Esophagus squamous epithelium (tissue), 5 donors: ENCODE measurements around the gene PADI1. TPM values are rescaled to one million over a fixed set of nuclear protein-coding genes. Genes with fewer than 3 reads are reported as not detected.

Experiments used
- DNase-seq: peaks from one replicate; lab custom pipeline; 2025; lab: John Stamatoyannopoulos, UW
- H3K27ac ChIP-seq, 4 donors: fragments of 200-600 bp; sonication (generic); one replicate each; pipeline ENCODE4 v1.5.1; 2016 to 2019; ENCODE audit warnings: mild to moderate bottlenecking in 1 of 4
- H3K27me3 ChIP-seq, 4 donors: fragments of 200-600 bp; sonication (generic); 1 replicate in 3 of 4; 2 replicates in 1 of 4; pipeline versions ENCODE4 v1.5.1 to v1.6.0; 2017 to 2021; ENCODE audit warnings: antibody characterized with exemption in 1 of 4
- H3K36me3 ChIP-seq, 3 donors: fragments of 200-600 bp; sonication (generic); one replicate each; pipeline ENCODE4 v1.5.1; 2016 to 2019
- H3K4me1 ChIP-seq, 3 donors: fragments of 200-600 bp; sonication (generic); one replicate each; pipeline ENCODE4 v1.5.1; 2017 to 2019
- H3K4me3 ChIP-seq, 4 donors: fragments of 200-600 bp; sonication (generic); 1 replicate in 3 of 4; 2 replicates in 1 of 4; pipeline ENCODE4 v1.5.1; 2016 to 2019; ENCODE audit warnings: mild to moderate bottlenecking in 2 of 4, moderate library complexity in 1 of 4
- H3K9me3 ChIP-seq, 3 donors: fragments of 200-600 bp; sonication (generic); one replicate each; pipeline ENCODE4 v1.5.1; 2016 to 2019
- POLR2A ChIP-seq, 4 donors: fragments of 450-650 bp; IDR thresholded peaks; one replicate each; pipeline ENCODE4 v1.6.1; 2017; ENCODE audit warnings: antibody characterized with exemption in 4 of 4, mild to moderate bottlenecking in 4 of 4, moderate library complexity in 3 of 4
- WGBS, 2 donors: methylation state at CpG; one replicate each; pipeline ENCODE4 v1.1.5; 2018; 5-methylcytosine and 5-hydroxymethylcytosine counted together
- intact Hi-C: fragments of 100-400 bp; cut with DNase I; formaldehyde crosslinking; loops from one replicate; pipeline ENCODE4 v1.15.0; 2022
- total RNA-seq, 4 donors: library from RNA; depleted of rRNA; stranded (reverse); fragments of >200 nt; gene quantifications; one replicate each; pipeline ENCODE4 v1.1.0, GENCODE V29; 2016
- TF ChIP-seq, protein P1 (sequence below), 6 experiments: fragments of 450-650 bp in 4 of 6; fragments of 200-600 bp in 2 of 6; sonication (generic) in 2 of 6; IDR thresholded peaks; one replicate each; pipeline ENCODE4 v1.5.1; 2016 to 2019; ENCODE audit warnings: antibody characterized with exemption in 6 of 6, mild to moderate bottlenecking in 4 of 6, moderate library complexity in 4 of 6
- donor health status: DM: yes; HTN: yes; CAD: no.

Gene PADI1
- total RNA-seq, 4 donors from 2014 or later: 45.3 to 121 (median 75.1) TPM

DNA sequence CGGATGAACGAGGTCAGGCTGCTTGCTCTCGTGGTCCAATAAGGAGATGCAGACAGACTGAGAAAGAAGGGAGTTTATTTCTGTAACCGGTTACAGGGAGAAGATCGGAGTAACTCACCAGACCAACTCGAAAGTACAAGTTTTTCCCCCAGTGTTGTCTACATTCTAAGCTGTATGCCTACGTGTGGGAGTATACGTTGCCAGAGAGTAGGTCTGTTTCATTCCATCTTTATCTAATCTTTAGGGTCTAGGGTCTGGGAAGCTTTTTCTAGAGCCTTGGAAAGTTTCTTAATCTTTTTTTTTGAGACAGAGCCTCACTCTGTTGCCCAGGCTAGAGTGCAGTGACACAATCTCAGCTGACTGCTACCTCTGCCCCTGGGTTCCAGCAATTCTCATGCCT, 4.7 kb upstream of the PADI1 start:
- Histone ChIP-seq H3K4me3 (no peak overlapping the region), H3K4me1 (peaks cover 0 to 33% (median 12%) of the 10 kb centered on the region in 3 donors), H3K36me3 (no peaks in the 10 kb centered on the region), H3K27me3 (peaks cover 0 to 16% (median 0%) of the 10 kb centered on the region in 4 donors), H3K27ac (no peak overlapping the region), H3K9me3 (no peaks in the 10 kb centered on the region)
- 77 to 87% methylated on average over 8 of the region's 8 CpGs for WGBS, 2 donors
- DNase-seq: no peak
- intact Hi-C loops: no loop called here
- TF ChIP-seq POLR2A (IDR thresholded peaks at IDR 0.05): no peak
- TF ChIP-seq, protein P1, sequence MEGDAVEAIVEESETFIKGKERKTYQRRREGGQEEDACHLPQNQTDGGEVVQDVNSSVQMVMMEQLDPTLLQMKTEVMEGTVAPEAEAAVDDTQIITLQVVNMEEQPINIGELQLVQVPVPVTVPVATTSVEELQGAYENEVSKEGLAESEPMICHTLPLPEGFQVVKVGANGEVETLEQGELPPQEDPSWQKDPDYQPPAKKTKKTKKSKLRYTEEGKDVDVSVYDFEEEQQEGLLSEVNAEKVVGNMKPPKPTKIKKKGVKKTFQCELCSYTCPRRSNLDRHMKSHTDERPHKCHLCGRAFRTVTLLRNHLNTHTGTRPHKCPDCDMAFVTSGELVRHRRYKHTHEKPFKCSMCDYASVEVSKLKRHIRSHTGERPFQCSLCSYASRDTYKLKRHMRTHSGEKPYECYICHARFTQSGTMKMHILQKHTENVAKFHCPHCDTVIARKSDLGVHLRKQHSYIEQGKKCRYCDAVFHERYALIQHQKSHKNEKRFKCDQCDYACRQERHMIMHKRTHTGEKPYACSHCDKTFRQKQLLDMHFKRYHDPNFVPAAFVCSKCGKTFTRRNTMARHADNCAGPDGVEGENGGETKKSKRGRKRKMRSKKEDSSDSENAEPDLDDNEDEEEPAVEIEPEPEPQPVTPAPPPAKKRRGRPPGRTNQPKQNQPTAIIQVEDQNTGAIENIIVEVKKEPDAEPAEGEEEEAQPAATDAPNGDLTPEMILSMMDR (IDR thresholded peaks at IDR 0.05): no peak

- Histone ChIP-seq H3K27ac (no peak overlapping the region), H3K4me3 (no peak overlapping the region), H3K9me3 (no peaks in the 10 kb centered on the region), H3K27me3 (peaks cover 0 to 16% (median 0%) of the 10 kb centered on the region in 4 donors), H3K36me3 (no peaks in the 10 kb centered on the region), H3K4me1 (peaks cover 0 to 38% (median 14%) of the 10 kb centered on the region in 3 donors)
- no peak for DNase-seq
- 79 to 85% methylated on average over 5 of the region's 5 CpGs for WGBS, 2 donors
- no peak for TF ChIP-seq POLR2A (IDR thresholded peaks at IDR 0.05)
- TF ChIP-seq, protein P1 (IDR thresholded peaks at IDR 0.05): no peak
- intact Hi-C loops: no loop called here
Measured at GRCh38 chr1:17200756-17201155, 4.2 kb upstream of the PADI1 start.

- H3K27me3 ChIP-seq: peaks cover 0 to 16% (median 0%) of the 10 kb centered on the region in 4 donors
- WGBS, 2 donors: 64 to 73% methylated on average over 4 of the region's 9 CpGs
- H3K4me3 ChIP-seq: no peak overlapping the region
- TF ChIP-seq, protein P1 (IDR thresholded peaks at IDR 0.05): no peak
- no peak for TF ChIP-seq POLR2A (IDR thresholded peaks at IDR 0.05)
- DNase-seq: no peak
- H3K9me3 ChIP-seq: no peaks in the 10 kb centered on the region
- no peak overlapping the region for H3K27ac ChIP-seq
- no peaks in the 10 kb centered on the region for H3K36me3 ChIP-seq
- intact Hi-C loops: no loop called here
- H3K4me1 ChIP-seq: peaks cover 0 to 45% (median 14%) of the 10 kb centered on the region in 3 donors
Measured at GRCh38 chr1:17201201-17202021, 3.5 kb upstream of the PADI1 start.

DNA sequence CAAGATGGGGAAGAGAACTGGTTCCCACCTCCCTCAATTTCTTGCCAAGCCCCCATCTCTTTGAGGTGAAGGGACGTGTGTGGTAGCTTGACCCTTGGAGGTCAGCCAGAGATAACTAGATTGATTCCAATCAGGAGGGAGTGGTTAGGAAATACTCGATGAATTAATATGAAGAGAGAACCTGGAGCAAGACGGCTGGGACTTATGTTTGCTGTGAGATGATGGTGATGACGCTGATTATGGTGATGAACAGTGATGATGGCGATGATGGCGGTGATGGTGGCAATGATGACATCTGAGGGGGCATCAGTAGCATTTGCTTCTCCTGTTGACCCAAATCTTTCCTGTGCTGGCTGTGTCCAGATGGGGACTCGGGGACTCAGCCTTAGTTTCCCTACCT, 724 bp downstream of the PADI1 start:
- TF ChIP-seq, protein P1 (IDR thresholded peaks at IDR 0.05): no peak
- no peak for TF ChIP-seq POLR2A (IDR thresholded peaks at IDR 0.05)
- WGBS, 2 donors: 81 to 89% methylated on average over 6 of the region's 7 CpGs
- H3K27ac ChIP-seq: peak overlapping the region; percentile 82 to 92 (median 88)

DNA sequence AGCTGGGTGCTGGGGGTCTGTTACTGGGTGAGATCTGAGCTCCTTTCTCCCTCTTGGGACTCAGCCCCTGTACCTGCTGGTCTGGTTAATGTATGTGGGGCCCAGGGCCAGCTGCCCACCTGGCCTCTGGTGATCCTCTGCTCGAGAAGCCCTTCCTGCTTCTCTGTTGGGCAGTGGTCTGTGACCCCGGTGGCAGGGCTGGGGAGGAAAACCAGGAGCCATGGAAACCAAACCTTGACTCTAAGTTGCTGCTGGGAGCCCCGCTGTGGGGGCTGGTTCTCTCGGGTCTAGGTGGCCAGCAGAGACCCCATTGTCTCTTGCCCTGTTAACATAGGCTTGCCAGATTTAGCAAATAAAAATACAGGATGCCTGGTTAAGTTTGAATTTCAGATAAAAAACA, 1.3 kb downstream of the PADI1 start:
- peak overlapping the region; percentile 27 to 43 (median 36) for H3K4me3 ChIP-seq
- H3K9me3 ChIP-seq: no peaks in the 10 kb centered on the region
- H3K27ac ChIP-seq: peak overlapping the region; percentile 82 to 92 (median 88)
- peaks cover 0 to under 1% (median 0%) of the 10 kb centered on the region in 4 donors for H3K27me3 ChIP-seq
- intact Hi-C loops: no loop called here
- H3K4me1 ChIP-seq: peaks cover 0 to 77% (median 24%) of the 10 kb centered on the region in 3 donors
- 85% methylated on average over 2 to 4 of the region's 4 CpGs for WGBS, 2 donors
- no peak for DNase-seq
- no peaks in the 10 kb centered on the region for H3K36me3 ChIP-seq
- TF ChIP-seq POLR2A (IDR thresholded peaks at IDR 0.05): no peak
- TF ChIP-seq, protein P1 (IDR thresholded peaks at IDR 0.05): no peak

More for the DNA sequence above, 724 bp downstream of the PADI1 start:
- intact Hi-C loops: no loop called here
- DNase-seq: no peak
- H3K27me3 ChIP-seq: no peaks in the 10 kb centered on the region
- H3K9me3 ChIP-seq: no peaks in the 10 kb centered on the region
- H3K4me1 ChIP-seq: peaks cover 0 to 72% (median 24%) of the 10 kb centered on the region in 3 donors
- no peaks in the 10 kb centered on the region for H3K36me3 ChIP-seq
- H3K4me3 ChIP-seq: peak overlapping the region; percentile 27 to 43 (median 36)
